ENCODE results near the gene HES7.

HES7 gene

DNA sequence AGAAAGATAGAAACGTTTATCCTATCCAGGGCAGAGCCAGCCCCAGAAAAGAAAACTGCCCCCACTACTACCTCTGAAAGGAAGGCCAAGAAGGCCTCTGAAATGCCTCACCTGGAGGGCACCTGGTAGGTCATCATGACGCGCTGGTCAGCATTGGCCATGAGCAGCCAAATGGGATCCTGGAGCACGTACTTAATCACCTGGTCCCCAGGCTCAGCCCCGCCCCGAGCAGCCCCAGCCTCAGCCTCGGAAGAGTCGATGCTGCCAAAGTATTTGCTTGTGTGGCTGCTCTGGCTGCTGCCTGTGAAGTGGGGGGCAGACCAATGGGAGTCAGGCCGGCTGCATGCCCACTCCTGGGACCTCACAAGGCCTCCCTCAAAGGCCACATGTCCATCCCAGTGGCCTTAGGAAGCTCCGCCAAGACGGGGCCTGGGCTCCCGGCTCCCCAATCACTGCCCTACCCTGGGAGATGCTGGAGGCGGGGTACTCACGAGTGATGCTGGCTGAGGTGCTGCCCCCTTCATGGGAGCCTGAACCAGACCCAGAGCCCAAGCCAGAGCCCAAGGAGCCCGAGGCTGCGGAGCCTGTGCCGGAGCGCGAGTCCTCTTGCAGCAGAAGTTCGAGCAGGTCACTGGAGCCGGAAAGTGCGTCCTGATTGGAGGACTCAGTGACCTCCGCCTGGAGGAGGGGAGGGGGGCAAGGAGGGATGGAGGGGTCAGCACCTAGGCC lies 18.4 kb upstream of the HES7 start:
- Histone ChIP-seq H3K36me3 (ENCODE audit: control insufficient read depth, insufficient read depth, low read length) (peaks cover 50% of the 10 kb centered on the region), H3K27me3 (replicated peaks; ENCODE audit: control insufficient read depth, insufficient read depth, low read length) (no peaks in the 10 kb centered on the region), H3K4me3 (replicated peaks; ENCODE audit: low read depth, low read length) (no peak overlapping the region)
- TF ChIP-seq, protein P1, sequence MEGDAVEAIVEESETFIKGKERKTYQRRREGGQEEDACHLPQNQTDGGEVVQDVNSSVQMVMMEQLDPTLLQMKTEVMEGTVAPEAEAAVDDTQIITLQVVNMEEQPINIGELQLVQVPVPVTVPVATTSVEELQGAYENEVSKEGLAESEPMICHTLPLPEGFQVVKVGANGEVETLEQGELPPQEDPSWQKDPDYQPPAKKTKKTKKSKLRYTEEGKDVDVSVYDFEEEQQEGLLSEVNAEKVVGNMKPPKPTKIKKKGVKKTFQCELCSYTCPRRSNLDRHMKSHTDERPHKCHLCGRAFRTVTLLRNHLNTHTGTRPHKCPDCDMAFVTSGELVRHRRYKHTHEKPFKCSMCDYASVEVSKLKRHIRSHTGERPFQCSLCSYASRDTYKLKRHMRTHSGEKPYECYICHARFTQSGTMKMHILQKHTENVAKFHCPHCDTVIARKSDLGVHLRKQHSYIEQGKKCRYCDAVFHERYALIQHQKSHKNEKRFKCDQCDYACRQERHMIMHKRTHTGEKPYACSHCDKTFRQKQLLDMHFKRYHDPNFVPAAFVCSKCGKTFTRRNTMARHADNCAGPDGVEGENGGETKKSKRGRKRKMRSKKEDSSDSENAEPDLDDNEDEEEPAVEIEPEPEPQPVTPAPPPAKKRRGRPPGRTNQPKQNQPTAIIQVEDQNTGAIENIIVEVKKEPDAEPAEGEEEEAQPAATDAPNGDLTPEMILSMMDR (IDR thresholded peaks at IDR 0.05; ENCODE audit: insufficient read depth, low read length, poor library complexity, severe bottlenecking): no peak
- no peak for DNase-seq (ENCODE audit: extremely low read depth, insufficient read length)

DNA sequence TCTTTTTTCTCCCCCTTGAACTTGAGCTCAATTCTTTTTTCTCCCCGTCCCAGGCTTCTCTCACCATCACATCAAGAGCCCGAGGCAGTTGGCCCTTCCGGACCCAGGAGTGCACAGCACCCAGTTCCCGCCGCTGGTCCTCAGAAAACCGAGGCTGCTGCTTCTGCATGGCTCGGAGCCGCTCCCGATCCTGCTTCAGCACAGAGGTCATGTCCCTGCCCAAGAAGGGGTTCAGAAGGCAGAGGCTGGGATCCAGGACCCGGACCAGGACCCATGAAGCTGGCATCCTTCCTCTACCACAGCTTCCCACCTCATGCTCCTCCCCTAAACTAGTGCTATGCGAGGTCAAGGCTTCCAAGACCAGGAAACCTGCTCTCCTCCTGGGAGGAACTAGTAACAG lies 17.8 kb upstream of the HES7 start:
- no peak overlapping the region for H3K4me3 ChIP-seq (replicated peaks; ENCODE audit: low read depth, low read length)
- TF ChIP-seq, protein P1 (IDR thresholded peaks at IDR 0.05; ENCODE audit: insufficient read depth, low read length, poor library complexity, severe bottlenecking): no peak
- H3K36me3 ChIP-seq (ENCODE audit: control insufficient read depth, insufficient read depth, low read length): peaks cover 46% of the 10 kb centered on the region
- H3K27me3 ChIP-seq (replicated peaks; ENCODE audit: control insufficient read depth, insufficient read depth, low read length): no peaks in the 10 kb centered on the region
- no peak for DNase-seq (ENCODE audit: extremely low read depth, insufficient read length)

DNA sequence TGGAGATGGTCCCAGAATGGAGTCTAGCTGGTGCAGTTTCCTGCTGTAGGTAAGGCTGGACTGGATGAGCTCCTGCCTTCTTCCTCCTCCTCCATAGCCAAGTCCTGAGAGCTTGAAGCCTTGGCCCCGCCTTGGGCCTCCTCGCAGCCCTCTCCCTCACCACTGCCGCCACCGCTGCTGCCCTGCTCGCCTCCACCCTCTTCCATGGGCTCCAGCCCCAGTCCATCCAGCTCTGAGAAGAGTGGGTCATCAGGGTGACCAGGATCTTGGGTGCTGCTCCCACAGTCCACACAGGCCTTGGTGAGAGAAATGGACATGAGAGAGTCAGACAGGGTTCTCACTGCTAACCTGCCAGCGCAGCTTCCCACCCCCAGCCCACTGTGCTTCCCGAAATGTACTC lies 17.1 kb upstream of the HES7 start:
- H3K4me3 ChIP-seq (replicated peaks; ENCODE audit: low read depth, low read length): no peak overlapping the region
- H3K27me3 ChIP-seq (replicated peaks; ENCODE audit: control insufficient read depth, insufficient read depth, low read length): no peaks in the 10 kb centered on the region
- DNase-seq (ENCODE audit: extremely low read depth, insufficient read length): no peak
- TF ChIP-seq, protein P1 (IDR thresholded peaks at IDR 0.05; ENCODE audit: insufficient read depth, low read length, poor library complexity, severe bottlenecking): no peak
- peaks cover 40% of the 10 kb centered on the region for H3K36me3 ChIP-seq (ENCODE audit: control insufficient read depth, insufficient read depth, low read length)

DNA sequence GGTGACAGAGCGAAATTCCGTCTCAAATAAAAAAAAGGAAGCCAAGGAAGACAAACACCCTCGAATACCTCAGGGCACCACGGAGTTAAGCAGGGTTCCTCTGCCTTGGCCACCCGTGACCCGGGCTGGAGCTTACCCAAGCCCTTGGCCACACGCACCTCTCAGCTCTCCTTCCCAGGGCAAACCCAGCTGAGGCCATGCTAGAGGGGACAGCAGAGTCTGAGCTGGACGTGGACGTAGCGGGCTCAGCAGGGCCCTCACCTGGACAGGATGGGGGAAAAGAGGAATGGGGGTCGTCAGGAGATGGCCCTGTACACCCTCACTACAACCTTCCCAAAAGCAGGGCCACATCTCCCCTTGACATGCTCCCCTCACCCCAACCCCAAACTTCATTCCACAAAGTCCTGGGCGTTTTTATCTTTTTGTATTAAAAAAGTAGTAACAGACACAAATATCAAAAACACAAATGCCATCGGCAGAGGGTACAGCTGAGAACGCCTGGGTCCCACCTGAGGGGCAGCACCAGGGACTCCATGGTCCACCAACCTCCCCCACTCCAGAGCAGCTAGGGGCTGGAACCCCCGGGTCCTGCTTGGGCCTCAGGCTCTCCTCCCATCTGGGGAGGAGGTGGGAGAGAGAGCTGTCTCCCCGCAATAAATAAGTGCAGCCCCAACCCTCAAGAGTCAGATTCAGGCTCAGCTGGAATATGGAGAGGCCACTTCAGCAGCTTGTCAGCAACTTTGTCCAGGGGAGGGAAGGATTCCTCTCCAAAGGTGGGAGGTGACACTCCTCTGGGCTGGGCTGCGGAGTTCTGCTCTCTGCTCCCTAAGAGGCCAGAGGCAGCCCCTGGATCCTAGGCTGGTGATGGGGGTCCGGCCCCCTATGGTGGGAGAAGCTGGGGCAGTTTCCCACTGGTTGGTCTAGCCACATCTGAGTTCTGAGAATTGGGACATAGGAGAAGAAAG lies 16.4 kb upstream of the HES7 start:
- Histone ChIP-seq H3K4me3 (replicated peaks; ENCODE audit: low read depth, low read length) (no peak overlapping the region), H3K36me3 (ENCODE audit: control insufficient read depth, insufficient read depth, low read length) (peaks cover 35% of the 10 kb centered on the region), H3K27me3 (replicated peaks; ENCODE audit: control insufficient read depth, insufficient read depth, low read length) (no peaks in the 10 kb centered on the region)
- DNase-seq (ENCODE audit: extremely low read depth, insufficient read length): no peak
- TF ChIP-seq, protein P1 (IDR thresholded peaks at IDR 0.05; ENCODE audit: insufficient read depth, low read length, poor library complexity, severe bottlenecking): no peak

DNA sequence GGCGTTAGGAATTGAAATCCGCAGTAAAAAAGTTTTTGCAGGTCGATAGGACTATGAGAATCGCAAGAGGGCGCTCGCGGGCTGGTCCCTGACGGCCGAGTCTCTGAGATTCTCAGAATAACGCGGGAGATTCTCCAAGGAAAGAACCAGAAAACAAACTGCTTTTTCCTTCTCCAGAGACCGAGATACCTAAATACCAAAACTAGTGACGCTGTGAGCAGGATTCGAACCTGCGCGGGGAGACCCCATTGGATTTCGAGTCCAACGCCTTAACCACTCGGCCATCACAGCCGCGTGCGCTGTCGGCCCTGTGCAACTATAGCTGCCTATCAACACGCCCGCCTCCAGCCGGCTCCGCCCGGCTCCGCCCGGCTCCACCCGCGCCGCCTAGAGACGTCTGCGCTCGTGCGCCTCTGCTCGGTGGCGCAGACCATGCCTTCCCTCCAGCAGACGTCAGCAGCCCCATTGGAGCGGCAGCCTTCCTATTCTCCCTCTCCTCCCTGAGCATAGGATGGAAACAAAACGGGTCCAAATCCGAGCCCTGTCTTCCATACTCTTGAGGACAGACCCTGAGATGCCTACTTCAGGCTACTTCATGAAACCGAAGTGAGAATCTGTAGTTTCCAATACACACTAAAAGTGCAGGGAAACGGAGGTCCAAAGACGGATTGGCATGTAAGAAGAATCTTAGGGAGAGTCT lies 14.9 kb upstream of the HES7 start:
- Histone ChIP-seq H3K27me3 (replicated peaks; ENCODE audit: control insufficient read depth, insufficient read depth, low read length) (no peaks in the 10 kb centered on the region), H3K4me3 (replicated peaks; ENCODE audit: low read depth, low read length) (peak overlapping the region; percentile 67), H3K36me3 (ENCODE audit: control insufficient read depth, insufficient read depth, low read length) (peaks cover 25% of the 10 kb centered on the region)
- TF ChIP-seq, protein P1 (IDR thresholded peaks at IDR 0.05; ENCODE audit: insufficient read depth, low read length, poor library complexity, severe bottlenecking): peak; percentile 84
- peak; percentile 96 for DNase-seq (ENCODE audit: extremely low read depth, insufficient read length)
